GM12872 (cell line): ENCODE results near the gene IL16.

Experiments
- CTCF ChIP-seq: IDR thresholded peaks from 3 replicates; pipeline ENCODE4 v1.5.1; 2011; ENCODE audit warnings: low read depth, mild to moderate bottlenecking, low read length, moderate library complexity; ENCODE audit not compliant: insufficient read depth

Gene IL16

GRCh38 chr15:81292523-81293001, 95.9 kb downstream of the IL16 start:
- TF ChIP-seq CTCF = no peak

- no peak for TF ChIP-seq CTCF
Observed at GRCh38 chr15:81293728-81294515, 97.2 kb downstream of the IL16 start.

- TF ChIP-seq CTCF = peak; percentile 75
Observed at GRCh38 chr15:81294516-81294880, 97.8 kb downstream of the IL16 start.

GRCh38 chr15:81295486-81296121, 98.9 kb downstream of the IL16 start:
- TF ChIP-seq CTCF = no peak

- TF ChIP-seq CTCF = no peak
Observed at GRCh38 chr15:81296186-81296585, 99.5 kb downstream of the IL16 start.

- peak; percentile 16; the same call in 1 of the 3 replicates for TF ChIP-seq CTCF
Observed at GRCh38 chr15:81296673-81297072, 100.0 kb downstream of the IL16 start.

GRCh38 chr15:81297147-81297572, 100.5 kb downstream of the IL16 start:
- no peak for TF ChIP-seq CTCF
